ENCODE measurements around the gene TMEM236. TPM values are rescaled to one million over a fixed set of nuclear protein-coding genes. Genes with fewer than 3 reads are reported as not detected.

Gene TMEM236
- polyA plus RNA-seq, 2 of the 4 experiments (the other 2 are of a cell fraction), result 0.06 to 0.09 TPM

DNA sequence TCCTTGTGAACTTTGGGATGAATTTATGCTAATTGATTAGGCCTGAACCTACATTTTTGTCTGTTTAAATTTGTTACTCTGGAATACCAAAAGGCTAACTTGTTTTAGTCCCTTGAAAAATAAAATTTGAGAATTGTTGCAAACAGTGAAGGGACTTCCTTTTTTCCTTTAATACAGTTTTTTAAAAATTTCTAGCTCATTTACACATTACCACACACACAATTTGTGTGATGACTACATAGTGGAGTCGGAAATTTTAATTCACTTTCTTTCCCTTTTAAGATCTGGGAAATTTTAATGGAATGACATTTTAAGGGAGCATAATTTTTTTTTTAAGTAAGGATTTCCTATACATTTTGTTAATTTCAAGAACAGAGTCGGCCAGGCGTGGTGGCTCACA, 8.6 kb upstream of the TMEM236 start:
- CTCF ChIA-PET, result interaction anchor here (0.7 to 2.5 kb wide), 12 partner anchors 11 to 212 kb away, joined by 3 to 12 read pairs (median 3); partner anchors contain the start of genes HACD1 and STAM

DNA sequence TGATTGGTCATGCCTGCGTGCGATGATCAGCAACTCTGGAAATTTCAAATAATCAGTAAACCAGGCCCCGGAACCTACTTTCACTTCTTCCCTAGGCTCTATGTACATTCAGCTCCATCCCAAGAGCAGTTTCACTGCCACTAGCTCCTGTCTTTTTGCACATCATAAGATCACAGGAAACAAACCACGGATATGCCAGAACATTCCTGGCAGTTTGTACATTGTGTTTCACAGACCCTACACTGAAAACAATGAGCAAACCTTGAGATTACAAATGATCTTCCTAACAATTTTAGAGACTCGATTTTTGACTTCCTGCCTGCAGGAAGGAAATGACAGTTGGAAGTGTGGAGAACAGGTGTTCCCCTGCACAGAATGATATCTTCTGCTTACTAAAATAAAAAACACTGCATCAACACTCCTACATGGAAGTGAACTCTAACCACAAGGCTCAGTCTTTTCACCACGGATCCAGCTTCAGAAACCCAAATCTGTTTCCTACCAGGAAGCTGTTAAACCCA, 7.6 kb upstream of the TMEM236 start:
- ChIA-PET CTCF (interaction anchor here (1.1 to 2.5 kb wide), 4 partner anchors 19 to 138 kb away, joined by 3 to 12 read pairs (median 4); partner anchors contain the start of genes HACD1 and STAM), POLR2A (no interaction called here)
- ATAC-seq (no peak), FAIRE-seq (no peak), DNase-seq (ENCODE audit: low read depth in 1 of 2, low spot score in 1 of 2) (no peak)
- Histone ChIP-seq H3K4me1 (peaks cover 6% of the 10 kb centered on the region; the same call in 1 of the 3 replicates), H3K9me3 (no peaks in the 10 kb centered on the region), H3K4me3 (no peak overlapping the region), H3K4me2 (no peak overlapping the region), H3K27ac (no peak overlapping the region)
- TF ChIP-seq GATA3 (IDR thresholded peaks at IDR 0.05; ENCODE audit: borderline replicate concordance) (no peak), FOSB (CRISPR knock-in tag; IDR thresholded peaks at IDR 0.05) (no peak), HOXB5 (CRISPR knock-in tag; IDR thresholded peaks at IDR 0.05) (no peak), ZFP36 (IDR thresholded peaks at IDR 0.05; ENCODE audit: borderline replicate concordance, partially characterized antibody) (no peak), RNF2 (IDR thresholded peaks at IDR 0.05; ENCODE audit: borderline replicate concordance, low read depth) (no peak), JUNB (IDR thresholded peaks at IDR 0.05) (no peak), ZSCAN20 (CRISPR knock-in tag; IDR thresholded peaks at IDR 0.05) (no peak), NFE2L2 (conservative IDR thresholded peaks at IDR 0.05; ENCODE audit: low read length) (no peak)
- TF ChIP-seq, protein P1, sequence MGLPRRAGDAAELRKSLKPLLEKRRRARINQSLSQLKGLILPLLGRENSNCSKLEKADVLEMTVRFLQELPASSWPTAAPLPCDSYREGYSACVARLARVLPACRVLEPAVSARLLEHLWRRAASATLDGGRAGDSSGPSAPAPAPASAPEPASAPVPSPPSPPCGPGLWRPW (IDR thresholded peaks at IDR 0.05), result no peak
- TF ChIP-seq, protein P2, sequence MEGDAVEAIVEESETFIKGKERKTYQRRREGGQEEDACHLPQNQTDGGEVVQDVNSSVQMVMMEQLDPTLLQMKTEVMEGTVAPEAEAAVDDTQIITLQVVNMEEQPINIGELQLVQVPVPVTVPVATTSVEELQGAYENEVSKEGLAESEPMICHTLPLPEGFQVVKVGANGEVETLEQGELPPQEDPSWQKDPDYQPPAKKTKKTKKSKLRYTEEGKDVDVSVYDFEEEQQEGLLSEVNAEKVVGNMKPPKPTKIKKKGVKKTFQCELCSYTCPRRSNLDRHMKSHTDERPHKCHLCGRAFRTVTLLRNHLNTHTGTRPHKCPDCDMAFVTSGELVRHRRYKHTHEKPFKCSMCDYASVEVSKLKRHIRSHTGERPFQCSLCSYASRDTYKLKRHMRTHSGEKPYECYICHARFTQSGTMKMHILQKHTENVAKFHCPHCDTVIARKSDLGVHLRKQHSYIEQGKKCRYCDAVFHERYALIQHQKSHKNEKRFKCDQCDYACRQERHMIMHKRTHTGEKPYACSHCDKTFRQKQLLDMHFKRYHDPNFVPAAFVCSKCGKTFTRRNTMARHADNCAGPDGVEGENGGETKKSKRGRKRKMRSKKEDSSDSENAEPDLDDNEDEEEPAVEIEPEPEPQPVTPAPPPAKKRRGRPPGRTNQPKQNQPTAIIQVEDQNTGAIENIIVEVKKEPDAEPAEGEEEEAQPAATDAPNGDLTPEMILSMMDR (IDR thresholded peaks at IDR 0.05), result no peak
- TF ChIP-seq, protein P3, sequence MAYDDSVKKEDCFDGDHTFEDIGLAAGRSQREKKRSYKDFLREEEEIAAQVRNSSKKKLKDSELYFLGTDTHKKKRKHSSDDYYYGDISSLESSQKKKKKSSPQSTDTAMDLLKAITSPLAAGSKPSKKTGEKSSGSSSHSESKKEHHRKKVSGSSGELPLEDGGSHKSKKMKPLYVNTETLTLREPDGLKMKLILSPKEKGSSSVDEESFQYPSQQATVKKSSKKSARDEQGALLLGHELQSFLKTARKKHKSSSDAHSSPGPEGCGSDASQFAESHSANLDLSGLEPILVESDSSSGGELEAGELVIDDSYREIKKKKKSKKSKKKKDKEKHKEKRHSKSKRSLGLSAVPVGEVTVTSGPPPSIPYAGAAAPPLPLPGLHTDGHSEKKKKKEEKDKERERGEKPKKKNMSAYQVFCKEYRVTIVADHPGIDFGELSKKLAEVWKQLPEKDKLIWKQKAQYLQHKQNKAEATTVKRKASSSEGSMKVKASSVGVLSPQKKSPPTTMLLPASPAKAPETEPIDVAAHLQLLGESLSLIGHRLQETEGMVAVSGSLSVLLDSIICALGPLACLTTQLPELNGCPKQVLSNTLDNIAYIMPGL (CRISPR knock-in tag; IDR thresholded peaks at IDR 0.05; ENCODE audit: borderline replicate concordance), result no peak
- WGBS (ENCODE audit: missing lambda C conversion rate), result 72% methylated on average over 6 of the region's 6 CpGs

More for the DNA sequence above, 8.6 kb upstream of the TMEM236 start:
- ATAC-seq (no peak), FAIRE-seq (no peak), DNase-seq (ENCODE audit: low read depth in 1 of 2, low spot score in 1 of 2) (no peak)
- Histone ChIP-seq H3K27ac (peak overlapping the region in 1 of 2 experiments; percentile 74; a peak in 2 of 6 replicates), H3K4me2 (peak overlapping the region; percentile 68; the same call in 2 of the 3 replicates), H3K9me3 (no peaks in the 10 kb centered on the region), H3K4me1 (peaks cover 6% of the 10 kb centered on the region; the same call in 1 of the 3 replicates), H3K4me3 (no peak overlapping the region)
- no peak for TF ChIP-seq RNF2 (IDR thresholded peaks at IDR 0.05; ENCODE audit: borderline replicate concordance, low read depth)
- TF ChIP-seq EHF (CRISPR knock-in tag; IDR thresholded peaks at IDR 0.05), result no peak
- TF ChIP-seq TP53 (CRISPR knock-in tag; IDR thresholded peaks at IDR 0.05), result no peak
- TF ChIP-seq, protein P4, sequence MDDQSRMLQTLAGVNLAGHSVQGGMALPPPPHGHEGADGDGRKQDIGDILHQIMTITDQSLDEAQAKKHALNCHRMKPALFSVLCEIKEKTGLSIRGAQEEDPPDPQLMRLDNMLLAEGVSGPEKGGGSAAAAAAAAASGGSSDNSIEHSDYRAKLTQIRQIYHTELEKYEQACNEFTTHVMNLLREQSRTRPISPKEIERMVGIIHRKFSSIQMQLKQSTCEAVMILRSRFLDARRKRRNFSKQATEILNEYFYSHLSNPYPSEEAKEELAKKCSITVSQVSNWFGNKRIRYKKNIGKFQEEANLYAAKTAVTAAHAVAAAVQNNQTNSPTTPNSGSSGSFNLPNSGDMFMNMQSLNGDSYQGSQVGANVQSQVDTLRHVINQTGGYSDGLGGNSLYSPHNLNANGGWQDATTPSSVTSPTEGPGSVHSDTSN (IDR thresholded peaks at IDR 0.05), result no peak
- no peak for TF ChIP-seq HOXA7 (CRISPR knock-in tag; IDR thresholded peaks at IDR 0.05)
- TF ChIP-seq, protein P5, sequence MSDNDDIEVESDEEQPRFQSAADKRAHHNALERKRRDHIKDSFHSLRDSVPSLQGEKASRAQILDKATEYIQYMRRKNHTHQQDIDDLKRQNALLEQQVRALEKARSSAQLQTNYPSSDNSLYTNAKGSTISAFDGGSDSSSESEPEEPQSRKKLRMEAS (IDR thresholded peaks at IDR 0.05), result no peak
- TF ChIP-seq POLR2A (IDR thresholded peaks at IDR 0.05; ENCODE audit: low read length), result no peak
- POLR2A ChIA-PET, result no interaction called here
- 97% methylated on average over 3 of the region's 3 CpGs for WGBS (ENCODE audit: missing lambda C conversion rate)

Measured in A549 (cell line).